Type B pancreatic cell (in vitro differentiated cells): ENCODE results near the gene GPI. TPM values are rescaled to one million over a fixed set of nuclear protein-coding genes. Genes with fewer than 3 reads are reported as not detected.

Experiments used
- DNase-seq: peaks from one replicate; pipeline ENCODE4 v3.0.0; 2021; ENCODE audit warnings: mixed read lengths; ENCODE audit not compliant: unreplicated experiment; ENCODE audit errors: extremely low spot score
- H3K27ac Mint-ChIP-seq: 2 replicates; pipeline ENCODE4 v1.8.0; 2021; ENCODE audit warnings: mild to moderate bottlenecking, mixed read lengths
- H3K27me3 Mint-ChIP-seq: 2 replicates; pipeline ENCODE4 v1.8.0; 2021; ENCODE audit warnings: mixed read lengths
- H3K36me3 Mint-ChIP-seq: 2 replicates; pipeline ENCODE4 v1.8.0; 2021; ENCODE audit warnings: mixed read lengths
- H3K4me1 Mint-ChIP-seq: one replicate; pipeline ENCODE4 v1.8.0; 2021; ENCODE audit warnings: mixed read lengths; ENCODE audit not compliant: unreplicated experiment
- H3K4me3 Mint-ChIP-seq: 2 replicates; pipeline ENCODE4 v1.8.0; 2021; ENCODE audit warnings: mild to moderate bottlenecking, mixed read lengths
- H3K9me3 Mint-ChIP-seq: 2 replicates; pipeline ENCODE4 v1.8.0; 2021; ENCODE audit warnings: mixed read lengths
- total RNA-seq: library from RNA; stranded (reverse); gene quantifications from 2 replicates; pipeline ENCODE4 v1.2.1, GENCODE V29; 2021; ENCODE audit warnings: low replicate concordance
- TF ChIP-seq, protein P1 (sequence below): fragments of 200-600 bp; sonication (generic); conservative IDR thresholded peaks from 2 replicates; pipeline ENCODE4 v1.5.0; 2021; ENCODE audit warnings: antibody characterized with exemption, mild to moderate bottlenecking

The GPI gene
- total RNA-seq, 1 donor from 2014 or later: 241 TPM

DNA sequence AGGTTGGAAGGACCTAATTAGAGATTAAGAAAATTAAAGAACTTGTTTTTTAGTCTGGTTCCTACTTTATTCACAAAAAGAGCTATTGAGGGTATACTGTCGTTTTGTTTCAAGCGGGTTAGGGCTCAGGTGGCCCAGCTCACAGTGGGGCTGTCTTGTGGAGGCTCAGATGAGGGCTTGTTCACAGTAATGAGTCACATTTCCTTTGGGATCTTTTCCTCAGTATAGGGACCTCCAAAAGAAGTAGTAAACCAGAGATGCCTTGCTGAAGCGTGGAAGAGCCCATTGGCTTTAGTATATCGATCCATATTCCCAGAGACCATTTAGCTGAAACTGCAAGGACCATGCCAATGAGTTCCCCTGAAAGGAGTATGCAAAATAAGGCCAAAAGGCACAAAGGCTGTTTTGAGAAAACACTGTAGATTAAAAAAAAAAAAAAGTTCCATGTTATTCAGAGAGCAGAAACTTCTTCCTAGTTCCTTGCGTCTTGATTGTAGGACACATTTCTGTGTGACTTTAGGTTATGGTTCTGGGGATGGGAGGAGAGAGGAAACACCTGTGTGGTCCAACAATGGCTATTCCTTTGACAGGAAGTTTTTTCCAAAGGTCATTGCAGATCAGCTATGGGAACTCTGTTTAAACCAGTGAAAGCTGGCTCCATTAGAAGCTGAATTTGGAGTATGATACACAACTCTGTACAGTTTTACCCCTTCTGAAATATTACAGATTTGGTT is 32.8 kb upstream of the GPI start:
- Mint-ChIP-seq H3K9me3 (no peaks in the 10 kb centered on the region), H3K4me3 (no peak overlapping the region), H3K27ac (no peak overlapping the region), H3K36me3 (peaks cover 26% of the 10 kb centered on the region), H3K4me1 (no peaks in the 10 kb centered on the region), H3K27me3 (no peaks in the 10 kb centered on the region)
- no peak for DNase-seq
- TF ChIP-seq, protein P1, sequence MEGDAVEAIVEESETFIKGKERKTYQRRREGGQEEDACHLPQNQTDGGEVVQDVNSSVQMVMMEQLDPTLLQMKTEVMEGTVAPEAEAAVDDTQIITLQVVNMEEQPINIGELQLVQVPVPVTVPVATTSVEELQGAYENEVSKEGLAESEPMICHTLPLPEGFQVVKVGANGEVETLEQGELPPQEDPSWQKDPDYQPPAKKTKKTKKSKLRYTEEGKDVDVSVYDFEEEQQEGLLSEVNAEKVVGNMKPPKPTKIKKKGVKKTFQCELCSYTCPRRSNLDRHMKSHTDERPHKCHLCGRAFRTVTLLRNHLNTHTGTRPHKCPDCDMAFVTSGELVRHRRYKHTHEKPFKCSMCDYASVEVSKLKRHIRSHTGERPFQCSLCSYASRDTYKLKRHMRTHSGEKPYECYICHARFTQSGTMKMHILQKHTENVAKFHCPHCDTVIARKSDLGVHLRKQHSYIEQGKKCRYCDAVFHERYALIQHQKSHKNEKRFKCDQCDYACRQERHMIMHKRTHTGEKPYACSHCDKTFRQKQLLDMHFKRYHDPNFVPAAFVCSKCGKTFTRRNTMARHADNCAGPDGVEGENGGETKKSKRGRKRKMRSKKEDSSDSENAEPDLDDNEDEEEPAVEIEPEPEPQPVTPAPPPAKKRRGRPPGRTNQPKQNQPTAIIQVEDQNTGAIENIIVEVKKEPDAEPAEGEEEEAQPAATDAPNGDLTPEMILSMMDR: no peak

DNA sequence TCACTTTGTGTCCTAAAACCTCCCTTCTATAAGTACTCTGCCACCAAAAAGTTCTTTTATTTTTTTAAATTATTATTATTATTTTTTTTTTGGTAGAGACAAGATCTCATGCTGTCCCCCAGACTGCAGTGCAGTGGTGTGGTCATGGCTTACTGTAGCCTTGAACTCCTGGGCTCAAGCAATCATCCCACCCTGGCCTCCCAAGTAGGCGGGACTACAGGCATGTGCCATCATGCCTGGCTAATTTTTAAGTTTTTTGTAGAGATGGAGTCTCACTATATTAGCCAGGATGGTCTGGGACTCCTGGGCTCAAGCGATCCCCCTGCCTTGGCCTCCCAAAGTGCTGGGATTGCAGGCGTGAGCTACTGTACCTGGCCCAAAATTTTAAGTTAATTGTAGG is 29.1 kb upstream of the GPI start:
- Mint-ChIP-seq H3K4me3 (no peak overlapping the region), H3K27ac (no peak overlapping the region), H3K9me3 (no peaks in the 10 kb centered on the region), H3K36me3 (peaks cover 22% of the 10 kb centered on the region), H3K4me1 (no peaks in the 10 kb centered on the region), H3K27me3 (no peaks in the 10 kb centered on the region)
- no peak for DNase-seq
- TF ChIP-seq, protein P1: no peak

DNA sequence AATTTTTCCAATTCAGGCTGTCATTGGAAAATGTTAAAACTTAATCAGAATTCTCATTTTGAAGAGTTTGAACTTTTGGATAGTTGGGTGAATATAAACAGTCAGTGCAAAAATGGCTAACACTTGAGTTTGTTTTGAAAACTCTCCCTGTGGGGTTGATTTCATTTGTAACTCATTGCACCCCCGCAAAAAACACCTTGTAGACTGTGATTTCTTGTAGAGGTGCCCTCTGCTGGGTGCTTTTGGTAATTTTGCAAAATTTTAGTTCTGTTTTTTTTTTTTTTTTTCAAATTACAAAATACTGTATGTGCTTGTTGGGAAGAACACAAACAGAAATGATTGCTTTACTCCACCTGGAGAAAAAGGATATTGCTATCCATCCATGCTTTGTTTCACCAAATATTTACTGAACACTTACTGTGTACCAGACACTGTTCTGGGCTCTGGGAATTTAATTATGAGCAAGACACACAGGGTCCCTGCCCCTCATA is 28.2 kb upstream of the GPI start:
- no peaks in the 10 kb centered on the region for H3K4me1 Mint-ChIP-seq

DNA sequence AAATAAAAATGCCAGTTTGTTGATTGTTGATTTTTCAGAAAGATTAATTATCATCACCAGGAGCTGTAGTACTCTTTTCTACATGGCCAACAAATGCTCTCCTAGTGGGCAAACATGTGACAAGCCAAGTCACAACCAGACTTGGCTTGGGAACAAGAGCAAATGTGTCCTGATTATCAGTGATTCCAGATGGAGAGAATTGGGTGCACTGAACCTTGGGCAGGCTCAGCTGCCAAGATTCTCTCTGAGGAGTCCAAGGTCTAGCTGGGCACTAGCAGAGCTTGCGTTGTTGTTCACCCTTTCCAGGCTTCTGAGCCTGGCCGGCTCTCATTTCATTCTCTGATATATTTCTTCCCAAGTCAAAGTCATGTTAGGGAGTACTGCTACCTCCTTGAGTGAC is 27.3 kb upstream of the GPI start:
- no peak for DNase-seq
- Mint-ChIP-seq H3K9me3 (no peaks in the 10 kb centered on the region), H3K4me1 (no peaks in the 10 kb centered on the region), H3K27me3 (no peaks in the 10 kb centered on the region), H3K4me3 (no peak overlapping the region), H3K27ac (no peak overlapping the region), H3K36me3 (peaks cover 26% of the 10 kb centered on the region)
- TF ChIP-seq, protein P1: no peak

More for the DNA sequence above, 28.2 kb upstream of the GPI start:
- no peak overlapping the region for H3K27ac Mint-ChIP-seq
- no peaks in the 10 kb centered on the region for H3K9me3 Mint-ChIP-seq
- DNase-seq: no peak
- peaks cover 23% of the 10 kb centered on the region for H3K36me3 Mint-ChIP-seq
- TF ChIP-seq, protein P1: peak; percentile 88
- H3K27me3 Mint-ChIP-seq: no peaks in the 10 kb centered on the region
- H3K4me3 Mint-ChIP-seq: no peak overlapping the region

DNA sequence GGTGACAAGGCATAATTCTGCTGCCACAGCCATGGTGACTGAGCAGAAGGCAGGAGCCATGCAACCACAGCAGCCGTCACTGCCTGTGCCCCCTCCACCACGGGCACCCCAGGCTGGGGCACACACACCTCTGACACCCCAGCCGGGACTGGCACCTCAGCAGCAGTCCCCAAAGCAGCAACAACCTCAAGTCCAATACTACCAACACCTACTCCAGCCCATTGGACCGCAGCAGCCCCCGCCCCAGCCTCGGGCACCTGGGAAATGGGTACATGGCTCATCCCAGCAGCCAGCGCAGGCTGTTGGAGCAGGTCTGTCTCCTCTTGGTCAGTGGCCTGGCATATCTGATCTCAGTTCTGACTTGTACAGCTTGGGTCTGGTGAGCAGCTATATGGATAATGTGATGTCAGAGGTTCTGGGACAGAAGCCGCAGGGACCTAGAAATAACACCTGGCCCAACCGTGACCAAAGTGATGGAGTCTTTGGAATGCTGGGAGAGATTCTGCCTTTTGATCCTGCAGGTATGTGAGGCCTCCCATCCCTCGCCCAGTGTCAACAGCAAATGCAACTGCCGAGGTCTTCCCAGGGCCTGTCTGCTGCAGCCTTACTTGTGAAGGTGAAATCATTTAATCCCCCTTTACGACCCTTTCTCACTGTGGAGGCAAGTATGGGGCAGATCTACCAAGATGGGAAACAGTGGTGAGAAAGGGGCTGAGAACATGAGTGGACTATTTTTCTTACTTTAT is 22.9 kb upstream of the GPI start:
- Mint-ChIP-seq H3K36me3 (peaks cover 30% of the 10 kb centered on the region), H3K4me3 (no peak overlapping the region), H3K27me3 (no peaks in the 10 kb centered on the region)

More for the DNA sequence above, 22.9 kb upstream of the GPI start:
- H3K4me1 Mint-ChIP-seq: no peaks in the 10 kb centered on the region
- DNase-seq: no peak
- TF ChIP-seq, protein P1: no peak
- H3K27ac Mint-ChIP-seq: no peak overlapping the region
- H3K9me3 Mint-ChIP-seq: no peaks in the 10 kb centered on the region
